ENCODE measurements around the gene LPA.

- TF ChIP-seq POLR2A (IDR thresholded peaks at IDR 0.05) (no peak), CTCF (IDR thresholded peaks at IDR 0.05) (no peak), POLR2AphosphoS5 (IDR thresholded peaks at IDR 0.05) (no peak)
These were observed 14.8 kb upstream of the LPA start for GRCh38 chr6:160678744-160679401.
